ENCODE measurements around the gene FBXO17.

Gene FBXO17

GRCh38 chr19:38900743-38901190 lies 74.8 kb downstream of the FBXO17 start:
- intact Hi-C loops (cut with DNase I; ENCODE audit: low total_unique reads): loop anchor here (2.0 to 10.0 kb wide), 2 partner anchors 52 to 286 kb away; partner anchors contain the start of genes EIF3K, HNRNPL and MAP4K1
- H3K36me3 ChIP-seq: peaks cover 10 to 26% (median 14%) of the 10 kb centered on the region in 3 donors
- peak overlapping the region; percentile 82 to 92 for H3K27ac ChIP-seq
- H3K4me1 ChIP-seq: peaks cover 0 to 38% (median 23%) of the 10 kb centered on the region in 4 donors
- TF ChIP-seq, protein P1, sequence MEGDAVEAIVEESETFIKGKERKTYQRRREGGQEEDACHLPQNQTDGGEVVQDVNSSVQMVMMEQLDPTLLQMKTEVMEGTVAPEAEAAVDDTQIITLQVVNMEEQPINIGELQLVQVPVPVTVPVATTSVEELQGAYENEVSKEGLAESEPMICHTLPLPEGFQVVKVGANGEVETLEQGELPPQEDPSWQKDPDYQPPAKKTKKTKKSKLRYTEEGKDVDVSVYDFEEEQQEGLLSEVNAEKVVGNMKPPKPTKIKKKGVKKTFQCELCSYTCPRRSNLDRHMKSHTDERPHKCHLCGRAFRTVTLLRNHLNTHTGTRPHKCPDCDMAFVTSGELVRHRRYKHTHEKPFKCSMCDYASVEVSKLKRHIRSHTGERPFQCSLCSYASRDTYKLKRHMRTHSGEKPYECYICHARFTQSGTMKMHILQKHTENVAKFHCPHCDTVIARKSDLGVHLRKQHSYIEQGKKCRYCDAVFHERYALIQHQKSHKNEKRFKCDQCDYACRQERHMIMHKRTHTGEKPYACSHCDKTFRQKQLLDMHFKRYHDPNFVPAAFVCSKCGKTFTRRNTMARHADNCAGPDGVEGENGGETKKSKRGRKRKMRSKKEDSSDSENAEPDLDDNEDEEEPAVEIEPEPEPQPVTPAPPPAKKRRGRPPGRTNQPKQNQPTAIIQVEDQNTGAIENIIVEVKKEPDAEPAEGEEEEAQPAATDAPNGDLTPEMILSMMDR (IDR thresholded peaks at IDR 0.05): no peak
- no peaks in the 10 kb centered on the region for H3K27me3 ChIP-seq
- H3K4me3 ChIP-seq: peak overlapping the region; percentile 63 to 88
- no peak for DNase-seq
- no peaks in the 10 kb centered on the region for H3K9me3 ChIP-seq

DNA sequence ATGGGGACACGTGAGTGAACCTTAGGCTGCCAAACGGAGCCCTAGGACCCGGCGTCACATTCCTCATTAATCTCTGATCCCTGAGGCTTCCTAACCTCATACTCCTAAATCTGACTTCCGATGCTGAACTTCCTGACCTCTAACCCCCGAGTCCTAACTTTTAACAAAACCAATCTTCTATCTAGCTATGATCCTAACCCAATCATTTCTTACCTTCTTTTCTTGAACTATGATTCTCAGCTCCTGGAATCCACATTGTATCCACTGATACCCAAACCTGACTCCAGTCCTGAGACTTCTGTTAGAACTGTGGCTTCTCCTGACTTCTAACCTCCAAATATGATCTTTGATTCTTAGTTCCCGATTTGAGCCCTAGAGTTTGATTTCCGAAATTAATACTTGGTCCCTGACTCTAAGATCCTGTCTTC lies 75.3 kb downstream of the FBXO17 start:
- Histone ChIP-seq H3K36me3 (peaks cover 4 to 20% (median 8%) of the 10 kb centered on the region in 3 donors), H3K9me3 (no peaks in the 10 kb centered on the region), H3K27ac (peak overlapping the region; percentile 82 to 92), H3K4me3 (peak overlapping the region; percentile 63 to 88), H3K27me3 (no peaks in the 10 kb centered on the region), H3K4me1 (peaks cover 0 to 38% (median 23%) of the 10 kb centered on the region in 4 donors)
- TF ChIP-seq, protein P1 (IDR thresholded peaks at IDR 0.05): no peak
- intact Hi-C loops (cut with DNase I; ENCODE audit: low total_unique reads): loop anchor here (2.0 to 10.0 kb wide), 2 partner anchors 51 to 285 kb away; partner anchors contain the start of genes EIF3K, HNRNPL and MAP4K1
- no peak for DNase-seq

- no peaks in the 10 kb centered on the region for H3K9me3 ChIP-seq
- H3K27me3 ChIP-seq: no peaks in the 10 kb centered on the region
- TF ChIP-seq, protein P1 (IDR thresholded peaks at IDR 0.05): no peak
- peaks cover 0 to 15% (median 2%) of the 10 kb centered on the region in 3 donors for H3K36me3 ChIP-seq
- peak within 1 kb of the TSS; percentile 82 to 92 for H3K27ac ChIP-seq
- peaks cover 0 to 38% (median 23%) of the 10 kb centered on the region in 4 donors for H3K4me1 ChIP-seq
- peak within 1 kb of the TSS; percentile 63 to 88 for H3K4me3 ChIP-seq
- intact Hi-C loops (cut with DNase I; ENCODE audit: low total_unique reads): loop anchor here (2.0 to 10.0 kb wide), 3 partner anchors 51 to 285 kb away; partner anchors contain the start of genes ECH1, EIF3K, HNRNPL and MAP4K1
- peak; percentile 100 for DNase-seq
Measured at GRCh38 chr19:38899447-38900201, 75.9 kb downstream of the FBXO17 start, which contains the start of the genes NFKBIB and SIRT2. Gene NFKBIB, plus strand, starts transcription at chr19:38899969. Its CDS starts 64 bp downstream, at chr19:38900033. Gene SIRT2, minus strand, starts transcription at chr19:38899618. Its CDS starts 97 bp downstream, at chr19:38899521.

DNA sequence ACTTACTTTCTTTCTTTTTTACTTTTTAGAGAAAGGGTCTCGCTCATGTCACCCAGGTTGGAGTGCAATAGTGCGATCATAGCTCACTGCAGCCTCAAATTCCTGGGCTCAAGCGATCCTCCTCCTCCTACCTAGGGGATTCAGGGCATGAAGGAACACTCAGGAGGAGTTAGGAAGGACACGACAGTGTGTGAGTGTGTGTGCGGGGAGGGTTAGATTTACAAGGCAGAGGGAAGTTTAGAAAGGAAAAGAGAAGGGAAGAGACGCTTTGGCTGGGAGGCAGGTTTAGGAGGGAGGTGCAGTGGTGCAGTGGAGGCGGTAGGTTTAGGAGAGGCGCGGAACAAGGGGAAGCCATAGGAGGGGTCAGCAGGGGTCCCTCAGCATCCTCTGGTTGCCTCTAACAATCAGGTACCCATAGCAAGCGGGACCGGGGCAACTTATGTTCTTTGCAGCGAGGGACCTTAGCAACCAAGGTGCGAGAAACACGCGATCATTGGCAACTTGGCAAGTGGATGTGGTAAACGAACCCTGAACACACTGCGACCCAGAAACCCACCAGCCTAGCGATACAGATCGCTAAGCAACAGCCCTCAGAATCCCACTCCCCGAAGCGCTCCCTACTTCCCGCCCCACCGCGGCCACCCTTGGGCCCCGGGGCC lies 76.6 kb downstream of the FBXO17 start:
- intact Hi-C loops (cut with DNase I; ENCODE audit: low total_unique reads): loop anchor here (2.0 kb wide), 1 partner anchor 68 kb away; the partner anchor contains the start of gene ECH1
- H3K4me3 ChIP-seq: peak overlapping the region; percentile 63 to 88
- H3K27me3 ChIP-seq: no peaks in the 10 kb centered on the region
- H3K27ac ChIP-seq: peak overlapping the region; percentile 74 to 92
- H3K36me3 ChIP-seq: peaks cover 0 to 8% (median 0%) of the 10 kb centered on the region in 3 donors
- TF ChIP-seq, protein P1 (IDR thresholded peaks at IDR 0.05): no peak
- H3K9me3 ChIP-seq: no peaks in the 10 kb centered on the region
- DNase-seq: no peak
- H3K4me1 ChIP-seq: peaks cover 0 to 38% (median 23%) of the 10 kb centered on the region in 4 donors

GRCh38 chr19:38894968-38895367 lies 80.6 kb downstream of the FBXO17 start:
- Histone ChIP-seq H3K4me3 (no peak overlapping the region), H3K4me1 (peaks cover 0 to 25% (median 14%) of the 10 kb centered on the region in 4 donors), H3K9me3 (no peaks in the 10 kb centered on the region), H3K27me3 (no peaks in the 10 kb centered on the region), H3K36me3 (peaks cover 2 to 30% (median 10%) of the 10 kb centered on the region in 3 donors), H3K27ac (no peak overlapping the region)
- TF ChIP-seq, protein P1 (IDR thresholded peaks at IDR 0.05): no peak
- no peak for DNase-seq
- intact Hi-C loops (cut with DNase I; ENCODE audit: low total_unique reads): no loop called here

All from tibial artery (tissue), 4 donors.